Fibroblast of lung (primary cell): Measurements from ENCODE around the gene GINS3.
"Not testable (repeated sequence)": the region's sequence is repeated elsewhere in the genome, so short reads cannot be mapped to it uniquely, and the experiment has no call there.

Experiments used
- EZH2 ChIP-seq: IDR thresholded peaks from 2 replicates; pipeline ENCODE4 v1.5.1; 2012; ENCODE audit warnings: low read length, control low read depth, mild to moderate bottlenecking; ENCODE audit errors: missing control alignments
- TF ChIP-seq, protein P1 (sequence below), 2 donors: IDR thresholded peaks in 1 of 2; conservative IDR thresholded peaks in 1 of 2; 1 replicate in 1 of 2; 2 replicates in 1 of 2; pipeline ENCODE4 v1.5.1; 2011 to 2012; ENCODE audit warnings: low read length in 2 of 2, control low read depth in 1 of 2, inconsistent platforms in 1 of 2, low read depth in 1 of 2, mild to moderate bottlenecking in 1 of 2

DNA sequence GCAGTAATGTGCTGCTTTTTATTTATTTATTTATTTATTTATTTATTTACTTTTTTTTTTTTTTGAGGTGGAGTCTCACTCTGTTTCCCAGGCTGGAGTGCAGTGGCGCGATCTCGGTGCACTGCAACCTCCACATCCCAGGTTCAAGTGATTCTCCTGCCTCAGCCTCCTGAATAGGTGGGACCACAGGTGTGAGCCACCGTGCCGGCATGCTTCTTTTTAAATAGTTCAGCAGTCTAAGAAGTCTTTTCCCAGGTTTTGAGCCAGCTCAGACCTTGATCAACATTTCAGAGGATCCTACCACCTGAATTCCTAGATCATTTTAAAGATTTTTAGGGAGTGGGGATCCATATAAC is 20.3 kb downstream of the GINS3 start:
- TF ChIP-seq, protein P1, sequence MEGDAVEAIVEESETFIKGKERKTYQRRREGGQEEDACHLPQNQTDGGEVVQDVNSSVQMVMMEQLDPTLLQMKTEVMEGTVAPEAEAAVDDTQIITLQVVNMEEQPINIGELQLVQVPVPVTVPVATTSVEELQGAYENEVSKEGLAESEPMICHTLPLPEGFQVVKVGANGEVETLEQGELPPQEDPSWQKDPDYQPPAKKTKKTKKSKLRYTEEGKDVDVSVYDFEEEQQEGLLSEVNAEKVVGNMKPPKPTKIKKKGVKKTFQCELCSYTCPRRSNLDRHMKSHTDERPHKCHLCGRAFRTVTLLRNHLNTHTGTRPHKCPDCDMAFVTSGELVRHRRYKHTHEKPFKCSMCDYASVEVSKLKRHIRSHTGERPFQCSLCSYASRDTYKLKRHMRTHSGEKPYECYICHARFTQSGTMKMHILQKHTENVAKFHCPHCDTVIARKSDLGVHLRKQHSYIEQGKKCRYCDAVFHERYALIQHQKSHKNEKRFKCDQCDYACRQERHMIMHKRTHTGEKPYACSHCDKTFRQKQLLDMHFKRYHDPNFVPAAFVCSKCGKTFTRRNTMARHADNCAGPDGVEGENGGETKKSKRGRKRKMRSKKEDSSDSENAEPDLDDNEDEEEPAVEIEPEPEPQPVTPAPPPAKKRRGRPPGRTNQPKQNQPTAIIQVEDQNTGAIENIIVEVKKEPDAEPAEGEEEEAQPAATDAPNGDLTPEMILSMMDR (conservative IDR thresholded peaks at IDR 0.05 in 1 of 2, IDR thresholded peaks at IDR 0.05 in 1 of 2; ENCODE audit: low read depth in 1 of 2, low read length in 2 of 2), result not testable (repeated sequence)
- not testable (repeated sequence) for TF ChIP-seq EZH2
